NCI-H82 (cell line): ENCODE results near the gene TMEM218.

Experiments used
- DNase-seq: peaks from one replicate; lab custom pipeline; 2025; lab: John Stamatoyannopoulos, UW

The TMEM218 gene

DNA sequence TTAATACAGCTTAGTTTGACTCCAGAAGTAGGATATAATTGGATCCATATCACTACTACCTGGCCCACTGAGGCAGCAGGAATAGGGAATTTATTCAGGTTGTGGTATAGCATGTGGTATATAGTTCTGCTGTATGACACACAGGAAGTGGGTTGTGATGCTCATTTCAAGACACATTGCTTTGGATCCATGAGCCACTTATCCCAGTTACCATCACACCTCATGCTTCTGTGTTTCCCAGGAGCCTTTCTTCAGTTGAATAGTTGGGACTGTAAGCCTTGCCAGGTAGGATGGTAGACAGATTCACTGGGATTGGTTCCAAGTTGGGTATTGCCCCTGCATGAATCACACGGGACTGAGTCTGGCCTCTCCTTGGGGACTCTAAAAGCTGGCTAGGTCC lies 58.3 kb downstream of the TMEM218 start:
- no peak for DNase-seq

DNA sequence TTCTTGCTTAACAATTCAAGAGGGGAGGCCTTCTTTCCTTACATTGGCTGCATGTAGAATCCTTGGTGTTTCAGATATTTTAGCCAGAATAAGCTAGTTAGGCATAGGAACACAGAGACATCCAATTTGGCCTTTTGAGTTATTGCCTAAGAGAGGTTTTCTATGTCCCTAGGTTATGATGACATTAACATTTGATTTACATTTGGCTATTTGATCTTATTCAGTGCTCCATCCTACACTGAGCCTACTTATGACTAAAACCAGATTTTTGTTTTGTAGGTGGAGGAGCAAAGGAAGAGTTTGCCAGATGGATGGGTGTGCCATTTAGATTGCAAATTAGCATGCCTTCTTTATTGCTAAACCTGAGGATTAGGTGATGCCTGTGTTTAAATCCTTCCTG lies 59.4 kb downstream of the TMEM218 start:
- DNase-seq = no peak

DNA sequence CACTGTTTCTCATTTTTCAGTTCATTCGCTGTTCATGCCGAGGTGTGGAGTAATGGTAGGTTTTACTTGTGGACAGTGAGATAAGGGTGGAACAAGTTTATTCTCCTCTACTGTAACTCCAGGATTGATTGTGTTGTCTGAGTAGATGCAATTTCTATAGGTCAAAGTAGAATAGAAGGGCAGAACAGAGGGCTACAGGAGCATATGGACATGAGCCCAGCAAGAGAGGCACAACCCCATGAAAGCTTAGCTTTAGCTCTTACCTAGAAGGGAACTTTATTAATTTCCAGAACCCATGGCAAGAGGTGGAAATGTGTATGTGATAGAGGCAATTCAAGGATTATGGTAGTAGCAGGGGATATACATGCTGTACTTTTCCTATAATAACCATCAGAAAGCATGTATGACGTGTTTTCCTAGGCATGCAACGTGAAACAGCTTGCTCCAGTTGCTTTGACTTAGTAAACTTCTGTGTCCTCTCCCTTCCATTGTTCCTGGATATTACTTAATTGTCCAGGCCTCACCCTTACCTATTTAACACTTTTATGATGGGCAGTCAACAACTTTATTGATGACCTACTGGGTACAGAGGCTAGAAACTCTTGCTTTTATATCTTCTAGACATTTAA lies 62.1 kb downstream of the TMEM218 start:
- no peak for DNase-seq
